HG03342 (cell line): ENCODE data around the gene OR5C1.
"Not testable (repeated sequence)": the region's sequence is repeated elsewhere in the genome, so short reads cannot be mapped to it uniquely, and the experiment has no call there.

Source experiments
- ATAC-seq: cut with Tn5 transposase; IDR thresholded peaks from one replicate; pipeline ENCODE4 v1.9.1; 2021; ENCODE audit warnings: mild to moderate bottlenecking, moderate library complexity; ENCODE audit not compliant: unreplicated experiment

Gene OR5C1

DNA sequence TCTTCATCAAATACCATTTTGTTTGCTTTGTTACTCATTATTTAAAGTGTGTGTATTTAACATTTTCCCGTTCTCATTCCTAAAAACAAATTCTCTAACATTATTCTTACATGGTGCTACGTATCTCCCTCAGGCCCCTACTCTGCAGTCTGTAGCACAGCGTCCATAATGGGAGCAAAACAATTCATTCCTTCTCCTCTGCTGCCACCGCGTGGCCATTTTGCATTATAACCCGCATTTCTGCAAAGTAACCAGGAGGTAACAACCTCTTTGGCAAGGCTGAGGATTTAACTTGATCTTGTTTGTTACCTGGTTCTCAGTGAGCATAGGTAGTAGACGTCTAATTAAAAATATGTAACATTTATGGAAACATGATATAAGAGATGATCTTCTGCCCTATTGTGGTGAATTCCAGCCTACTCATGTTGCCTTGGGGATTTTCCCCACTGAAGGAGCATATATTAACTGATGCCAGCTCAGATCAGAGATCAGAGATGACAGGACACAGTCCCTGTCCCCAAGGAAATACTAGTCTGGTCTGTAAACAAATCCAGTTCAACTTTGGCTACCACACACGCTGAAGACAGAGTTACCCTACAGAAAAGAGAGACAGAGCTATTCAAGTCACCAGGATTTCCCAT is 21.7 kb downstream of the OR5C1 start:
- peak; percentile 87 for ATAC-seq

DNA sequence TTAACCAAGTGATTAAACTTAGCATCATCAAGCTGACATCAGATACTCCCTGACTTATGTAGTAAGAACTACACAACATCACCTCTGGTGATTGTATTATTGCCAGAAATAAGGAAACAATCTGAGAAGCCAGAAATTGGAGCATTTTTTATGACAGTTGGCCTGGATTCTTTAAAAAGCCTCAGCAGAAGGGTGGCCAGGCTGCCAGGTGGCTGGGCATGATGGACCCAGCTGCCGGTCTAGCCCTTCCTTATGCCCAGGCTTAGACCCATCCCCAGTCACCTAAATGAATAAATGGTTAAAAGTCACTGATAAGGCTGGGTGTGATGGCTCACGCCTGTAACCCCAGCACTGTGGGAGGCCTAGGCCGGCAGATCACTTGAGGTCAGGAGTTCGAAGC is 24.0 kb downstream of the OR5C1 start:
- ATAC-seq = no peak

DNA sequence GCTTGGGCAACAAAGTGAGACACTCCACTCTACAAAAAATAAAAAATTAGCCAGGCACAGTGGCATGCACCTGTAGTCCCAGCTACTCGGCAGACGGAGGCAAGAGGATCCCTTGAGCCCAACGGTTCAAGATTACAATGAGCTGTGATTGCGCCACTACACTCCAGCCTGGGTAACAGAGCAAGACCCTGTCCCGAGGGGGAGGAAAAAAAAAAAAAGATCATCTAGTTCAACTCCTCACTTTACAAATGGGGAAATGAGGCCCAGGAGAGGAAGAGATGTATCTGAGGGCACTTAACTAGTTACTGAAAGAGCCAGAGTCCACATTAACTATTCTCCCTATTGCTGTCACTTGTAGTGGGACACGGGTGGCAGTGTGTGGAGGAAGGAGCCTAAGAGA is 25.8 kb downstream of the OR5C1 start:
- ATAC-seq = no peak

DNA sequence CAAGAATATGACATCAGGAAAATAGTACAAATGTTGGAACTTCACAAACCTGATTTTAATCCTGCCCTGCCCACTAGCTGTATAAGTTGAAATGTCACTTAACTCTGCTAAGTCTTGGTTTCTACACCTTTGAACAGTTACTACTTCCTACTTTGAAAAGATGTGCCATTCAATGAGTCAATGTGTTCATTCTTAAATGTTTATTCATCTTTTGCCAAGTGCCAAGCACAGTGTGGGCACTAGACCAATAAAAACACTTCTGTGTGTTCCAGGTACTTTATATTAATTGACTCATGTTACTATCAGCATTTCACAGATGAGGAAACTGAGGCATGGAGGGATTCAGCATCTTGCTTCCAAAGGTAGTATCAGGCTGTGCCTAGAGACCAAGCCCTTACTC is 26.8 kb downstream of the OR5C1 start:
- no peak for ATAC-seq

DNA sequence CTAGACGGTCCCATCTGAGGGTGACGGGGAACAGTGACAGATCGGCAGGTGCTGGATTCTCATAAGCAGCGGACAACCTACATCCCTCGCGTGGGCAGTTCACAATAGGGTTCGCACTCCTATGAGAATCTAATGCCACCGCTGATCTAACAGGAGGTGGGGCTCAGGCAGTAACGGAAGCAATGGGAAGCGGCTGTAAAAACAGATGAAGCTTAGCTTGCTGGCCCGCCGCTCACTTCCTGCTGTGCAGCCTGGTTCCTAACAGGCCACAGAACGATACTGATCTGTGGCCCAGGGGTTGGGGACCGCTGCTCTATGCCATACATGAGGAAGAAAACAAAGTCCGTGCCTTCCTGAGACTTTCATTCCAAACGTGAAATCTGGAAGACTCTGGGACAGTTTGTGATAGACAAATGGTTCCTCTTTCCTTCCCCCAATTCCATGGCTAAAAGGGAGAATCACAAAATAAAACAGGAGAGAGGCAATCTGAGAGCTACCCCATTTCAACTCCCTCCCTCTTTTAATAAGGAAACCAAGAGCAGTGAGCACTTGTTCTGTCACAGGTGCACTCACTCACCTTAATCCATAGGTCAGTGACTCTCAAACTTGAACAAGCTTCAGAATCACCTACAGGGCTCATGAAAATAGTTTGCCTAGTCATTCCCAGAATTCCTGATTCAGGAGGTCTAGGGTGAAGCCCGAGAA is 27.6 kb downstream of the OR5C1 start:
- no peak for ATAC-seq

DNA sequence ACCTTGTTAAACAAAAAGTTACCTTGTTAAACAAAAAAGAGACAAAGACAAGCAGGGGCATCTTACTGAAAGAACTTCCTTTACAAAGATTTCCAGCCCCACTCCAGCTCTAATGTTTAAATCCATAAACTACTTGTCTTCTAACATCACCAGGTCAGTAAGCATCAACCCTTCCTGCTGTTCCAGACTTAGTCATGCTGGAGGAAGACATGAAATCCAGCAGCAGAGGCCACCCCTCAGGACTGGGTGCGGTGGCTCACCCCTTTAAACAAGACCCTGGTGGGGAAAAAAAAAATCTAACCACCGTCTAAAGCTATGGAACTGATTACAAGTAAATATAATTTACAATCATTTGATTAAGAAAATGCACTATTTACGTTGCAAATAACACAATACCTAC is 30.6 kb downstream of the OR5C1 start:
- ATAC-seq = no peak

DNA sequence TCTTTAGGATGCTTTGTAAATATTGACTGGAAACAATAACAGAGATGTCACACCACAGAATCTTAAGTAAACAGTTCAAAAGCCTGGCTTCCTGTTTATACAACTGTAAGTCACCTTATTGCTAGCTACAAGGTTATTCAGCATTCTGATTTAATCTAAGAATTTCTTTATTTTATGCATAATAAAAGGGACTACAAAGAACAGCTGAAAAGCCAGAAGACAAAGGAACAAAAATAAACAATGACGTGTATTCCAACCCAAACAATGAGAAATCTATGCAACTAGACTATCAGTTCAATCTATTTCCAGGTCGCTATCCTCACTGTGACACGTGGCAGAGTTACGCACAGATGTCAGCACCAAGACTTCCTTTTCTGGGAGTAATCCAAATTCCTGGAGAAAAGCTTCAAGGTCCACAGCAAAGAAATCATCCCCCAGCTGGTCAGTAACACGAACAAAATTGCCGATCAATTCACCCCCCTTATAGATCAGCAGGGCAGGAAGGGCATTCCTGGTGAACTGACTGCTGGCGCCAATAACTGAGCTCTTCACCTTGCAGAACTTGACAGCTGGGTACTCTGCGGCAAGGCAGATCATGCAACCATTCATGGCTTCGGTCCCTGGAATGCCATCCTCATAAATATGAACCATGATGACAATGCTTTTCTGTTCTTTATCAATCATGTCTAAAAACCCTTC is 31.2 kb downstream of the OR5C1 start:
- no peak for ATAC-seq

DNA sequence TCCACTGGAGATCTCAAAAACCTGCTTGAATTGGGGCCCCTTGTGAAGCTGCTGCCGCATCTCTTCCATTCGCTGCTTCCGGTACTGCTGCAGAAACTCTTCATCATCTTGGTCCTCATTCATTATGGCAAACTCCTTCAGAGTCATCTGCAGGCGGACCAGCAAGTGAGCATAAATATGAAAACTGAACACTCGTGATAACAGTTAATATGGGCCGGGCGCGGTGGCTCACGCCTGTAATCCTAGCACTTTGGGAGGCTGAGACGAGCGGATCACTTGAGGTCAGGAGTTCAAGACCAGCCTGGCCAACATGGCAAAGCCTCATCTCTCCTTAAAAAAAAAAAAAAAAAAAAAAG is 31.7 kb downstream of the OR5C1 start:
- ATAC-seq = no peak

DNA sequence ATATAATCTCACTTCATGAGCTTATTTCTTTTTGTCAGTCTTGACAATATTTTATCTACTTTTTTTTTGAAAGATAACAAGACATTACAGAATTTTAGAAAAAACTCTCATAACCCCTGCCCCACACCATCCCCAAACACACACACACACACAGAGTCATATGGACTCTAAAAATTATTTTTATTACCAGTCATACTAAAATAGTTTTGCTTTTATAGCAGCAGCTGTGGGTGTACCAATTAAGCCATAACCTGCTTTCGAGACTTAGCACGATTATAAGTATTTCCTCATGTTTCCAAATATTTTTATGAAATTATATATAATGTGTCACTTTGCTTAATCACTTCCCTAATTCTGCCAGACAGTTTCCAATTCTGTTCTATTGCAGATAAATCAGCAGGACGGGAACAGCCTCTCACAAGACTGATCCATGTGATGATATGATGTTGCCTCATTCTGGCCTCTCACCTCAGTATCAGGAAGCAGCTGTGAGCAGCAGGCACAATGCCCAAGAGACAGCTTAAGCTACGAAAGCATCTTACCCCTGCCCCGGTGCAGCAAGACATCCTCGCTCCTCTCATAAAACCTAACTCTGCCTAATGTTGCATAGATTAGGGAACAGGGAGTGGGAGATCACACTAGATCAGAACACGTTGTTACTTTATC is 32.7 kb downstream of the OR5C1 start:
- no peak for ATAC-seq

DNA sequence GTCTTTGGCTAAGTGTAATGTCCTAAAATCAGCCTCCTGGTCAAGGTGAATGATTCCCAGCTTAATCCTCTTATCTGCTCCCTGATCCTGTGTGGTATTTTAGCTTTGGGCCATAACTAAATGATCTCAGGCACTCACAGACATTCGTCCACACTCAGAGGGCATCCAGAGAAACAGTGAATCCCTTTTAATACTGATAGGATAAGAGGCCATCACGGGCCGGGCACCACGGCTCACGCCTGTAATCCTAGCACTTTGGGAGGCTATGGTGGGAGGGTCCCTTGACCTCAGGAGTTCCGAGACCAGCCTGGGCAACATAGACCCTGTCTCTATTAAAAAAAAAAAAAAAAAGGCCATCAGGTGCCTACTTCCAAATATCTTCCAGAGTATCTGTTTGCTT is 33.3 kb downstream of the OR5C1 start:
- ATAC-seq = no peak

DNA sequence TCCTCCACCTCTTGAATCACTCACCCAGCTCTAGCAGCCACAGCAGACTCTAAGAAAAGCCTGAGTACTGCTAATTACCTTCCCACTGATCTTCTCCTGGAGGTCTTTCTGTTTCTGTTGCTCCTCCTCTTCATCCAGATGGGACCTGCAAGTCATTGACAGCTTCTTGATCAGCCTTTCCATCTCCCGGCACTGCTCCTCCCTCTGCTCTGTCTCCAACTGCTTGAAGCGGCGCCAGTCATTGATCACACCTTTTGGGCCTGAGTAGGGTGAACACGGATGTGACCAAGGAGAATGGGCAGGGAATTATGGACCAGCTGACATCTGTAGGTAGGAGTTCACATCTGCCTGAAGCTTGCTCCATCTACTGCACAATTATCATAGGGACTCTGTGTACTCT is 34.2 kb downstream of the OR5C1 start:
- ATAC-seq = no peak

DNA sequence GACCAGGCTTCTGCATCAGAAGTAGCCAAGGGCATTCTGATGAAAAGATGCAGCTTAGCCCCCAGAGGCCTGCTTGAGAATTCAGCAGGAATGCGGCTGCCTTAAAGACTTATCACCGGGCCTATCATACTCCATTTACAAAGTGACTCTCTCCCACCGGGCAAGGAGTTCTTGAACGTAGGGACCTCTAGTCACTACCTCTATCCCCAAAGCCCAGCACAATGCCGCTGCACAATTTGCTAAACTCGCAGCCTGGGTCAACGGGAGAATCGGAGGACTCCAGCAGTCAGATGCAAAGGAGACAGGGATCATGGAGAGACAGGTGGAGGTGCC is 39.0 kb downstream of the OR5C1 start:
- ATAC-seq = peak; percentile 15

DNA sequence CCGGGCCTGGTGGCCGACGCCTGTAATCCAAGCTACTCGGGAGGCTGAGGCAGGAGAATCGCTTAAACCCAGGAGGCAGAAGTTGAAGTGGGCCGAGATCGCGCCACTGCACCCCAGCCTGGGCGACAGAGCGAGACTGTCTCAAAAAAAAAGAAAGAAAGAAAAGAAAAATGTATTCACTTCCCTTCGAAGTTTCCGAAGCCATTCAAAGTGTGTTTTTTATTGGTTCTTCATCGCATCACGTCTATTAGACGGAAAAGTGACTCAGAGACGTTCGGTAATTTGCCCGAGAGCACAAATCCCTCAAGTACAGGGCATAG is 40.2 kb downstream of the OR5C1 start:
- not testable (repeated sequence) for ATAC-seq

DNA sequence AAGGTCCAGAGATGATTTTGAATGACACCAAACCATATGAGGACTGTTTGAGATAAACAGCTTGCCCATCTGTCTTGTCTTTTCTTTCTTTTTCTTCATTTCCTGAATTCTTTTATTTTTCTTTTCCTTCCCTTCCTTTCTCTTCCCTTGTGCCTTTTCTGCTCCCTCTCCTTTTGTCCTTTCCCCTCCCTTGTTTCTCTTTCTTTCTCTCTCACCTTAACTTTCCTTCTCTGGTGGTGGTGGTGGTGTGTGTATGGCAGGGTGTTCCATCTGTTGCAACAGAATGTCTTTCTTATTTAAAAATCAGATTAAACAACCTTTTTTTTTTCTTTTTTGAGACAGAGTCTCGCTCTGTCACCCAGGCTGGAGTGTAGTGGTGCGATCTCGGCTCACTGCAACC is 43.5 kb downstream of the OR5C1 start:
- ATAC-seq = no peak

DNA sequence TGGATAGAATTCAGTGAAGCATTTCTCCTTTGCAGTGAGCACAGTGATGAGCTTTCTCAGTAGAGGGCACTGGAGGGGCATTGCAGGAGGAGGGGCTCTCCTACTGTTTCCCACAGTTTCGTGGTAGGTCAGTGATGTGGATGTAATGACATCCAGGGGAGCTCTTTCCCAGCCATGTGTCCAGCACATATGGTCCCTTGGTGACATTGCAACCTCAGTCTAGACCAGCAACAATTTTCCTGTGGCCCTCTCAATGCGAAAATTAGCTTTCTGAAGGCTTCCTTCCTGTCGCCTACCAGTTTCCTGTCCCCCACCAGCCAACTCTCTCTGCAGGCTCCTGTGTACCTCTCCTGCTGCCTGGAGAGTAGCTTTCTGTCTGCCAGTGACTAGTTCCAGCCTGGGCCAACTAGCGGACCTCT is 46.6 kb downstream of the OR5C1 start:
- ATAC-seq = no peak

DNA sequence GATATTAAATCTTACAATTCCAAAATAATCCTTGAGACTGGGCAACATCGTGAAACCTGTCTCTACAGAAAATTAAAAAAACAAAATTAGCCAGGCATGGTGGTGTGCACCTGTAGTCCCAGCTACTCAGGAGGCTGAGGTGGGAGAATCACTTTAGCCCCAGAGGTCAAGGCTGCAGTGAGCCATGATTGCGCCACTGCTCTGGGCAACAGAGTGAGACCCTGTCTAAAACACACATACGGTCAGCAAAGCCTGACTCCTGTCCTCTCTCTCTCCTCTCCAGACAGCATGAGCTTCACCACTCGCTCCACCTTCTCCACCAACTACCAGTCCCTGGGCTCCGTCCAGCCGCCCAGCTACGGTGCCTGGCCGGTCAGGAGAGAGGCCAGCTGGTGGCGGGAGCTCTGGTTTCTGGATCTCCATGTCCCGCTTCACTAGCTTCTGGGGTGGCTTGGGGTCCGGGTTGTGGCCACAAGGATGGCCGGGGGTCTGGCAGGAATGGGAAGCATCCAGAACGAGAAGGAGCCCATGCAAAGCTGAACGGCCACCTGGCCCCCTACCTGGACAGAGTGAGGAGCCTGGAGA is 48.6 kb downstream of the OR5C1 start:
- no peak for ATAC-seq

DNA sequence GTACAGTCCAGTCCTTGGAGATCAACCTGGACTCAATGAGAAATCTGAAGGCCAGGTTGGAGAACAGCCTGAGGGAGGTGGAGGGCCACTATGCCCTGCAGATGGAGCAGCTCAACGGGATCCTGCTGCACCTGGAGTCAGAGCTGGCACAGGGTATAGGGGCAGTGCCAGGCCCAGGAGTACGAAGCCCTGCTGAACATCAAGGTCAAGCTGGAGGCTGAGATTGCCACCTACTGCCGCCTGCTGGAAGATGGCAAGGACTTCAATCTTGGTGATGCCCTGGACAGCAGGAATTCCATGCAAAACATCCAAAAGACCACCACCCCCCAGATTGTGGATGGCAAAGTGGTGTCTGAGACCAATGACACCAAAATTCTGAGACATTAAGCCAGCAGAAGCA is 49.7 kb downstream of the OR5C1 start:
- ATAC-seq = not testable (repeated sequence)
